Endothelial cell of hepatic sinusoid (primary cell): ENCODE measurements around the gene PLAGL1.
"Not testable (repeated sequence)": the region's sequence is repeated elsewhere in the genome, so short reads cannot be mapped to it uniquely, and the experiment has no call there.

Experiments used
- in situ Hi-C: cut with HindIII; loops from 2 replicates; pipeline ENCODE4 v1.10.0; 2017; ENCODE audit warnings: low sequenced_read_pairs

PLAGL1 gene

GRCh38 chr6:144008120-144008811, at the start of gene PLAGL1:
TSS of gene PLAGL1 (minus strand) at chr6:144008259. CDS start at chr6:143948136, 60,123 bp downstream.
- in situ Hi-C loops, result loop anchor here (10.0 to 25.0 kb wide), 2 partner anchors 63 to 446 kb away; no protein-coding TSS in a partner anchor

- in situ Hi-C loops, result no loop called here
Measured at GRCh38 chr6:144055121-144055931, 47.3 kb upstream of the PLAGL1 start.

GRCh38 chr6:144053601-144054000, 45.5 kb upstream of the PLAGL1 start:
- in situ Hi-C loops, result no loop called here

GRCh38 chr6:144052488-144052887, 44.4 kb upstream of the PLAGL1 start:
- in situ Hi-C loops, result no loop called here

- in situ Hi-C loops, result no loop called here
Measured at GRCh38 chr6:144049386-144049785, 41.3 kb upstream of the PLAGL1 start.

GRCh38 chr6:144047688-144048087, 39.6 kb upstream of the PLAGL1 start:
- in situ Hi-C loops, result no loop called here

- in situ Hi-C loops, result not testable (repeated sequence)
Measured at GRCh38 chr6:144046672-144047071, 38.6 kb upstream of the PLAGL1 start.

GRCh38 chr6:144044989-144045388, 36.9 kb upstream of the PLAGL1 start:
- in situ Hi-C loops, result not testable (repeated sequence)

- in situ Hi-C loops, result no loop called here
Measured at GRCh38 chr6:144036835-144037195, 28.8 kb upstream of the PLAGL1 start.

GRCh38 chr6:144036064-144036834, 28.2 kb upstream of the PLAGL1 start:
- in situ Hi-C loops, result no loop called here

- in situ Hi-C loops, result no loop called here
Measured at GRCh38 chr6:144035416-144035815, 27.4 kb upstream of the PLAGL1 start.

- in situ Hi-C loops, result no loop called here
Measured at GRCh38 chr6:144033816-144034735, 26.0 kb upstream of the PLAGL1 start.

- in situ Hi-C loops, result no loop called here
Measured at GRCh38 chr6:144029452-144029851, 21.4 kb upstream of the PLAGL1 start.

- in situ Hi-C loops, result no loop called here
Measured at GRCh38 chr6:144027932-144028587, 20.0 kb upstream of the PLAGL1 start.

- in situ Hi-C loops, result loop anchor here (25.0 kb wide), 1 partner anchor 461 kb away; no protein-coding TSS in a partner anchor
Measured at GRCh38 chr6:144023216-144023615, 15.2 kb upstream of the PLAGL1 start.

GRCh38 chr6:144019929-144020328, 11.9 kb upstream of the PLAGL1 start:
- in situ Hi-C loops, result loop anchor here (25.0 kb wide), 1 partner anchor 458 kb away; no protein-coding TSS in a partner anchor

GRCh38 chr6:144017166-144018094, 9.4 kb upstream of the PLAGL1 start:
- in situ Hi-C loops, result loop anchor here (25.0 kb wide), 1 partner anchor 455 kb away; no protein-coding TSS in a partner anchor

- in situ Hi-C loops, result loop anchor here (25.0 kb wide), 1 partner anchor 451 kb away; no protein-coding TSS in a partner anchor
Measured at GRCh38 chr6:144013486-144013909, 5.4 kb upstream of the PLAGL1 start.
